Measurements from ENCODE around the gene ROR1.

ROR1 gene

GRCh38 chr1:63921359-63921758, 147.5 kb downstream of the ROR1 start:
- H3K36me3 ChIP-seq (ENCODE audit: control insufficient read depth, insufficient read depth, low read length) = no peaks in the 10 kb centered on the region

GRCh38 chr1:63921802-63922201, 148.0 kb downstream of the ROR1 start:
- H3K4me3 ChIP-seq (ENCODE audit: low read depth, low read length) = no peak overlapping the region

More at GRCh38 chr1:63921359-63921758, 147.5 kb downstream of the ROR1 start:
- no peaks in the 10 kb centered on the region for H3K27me3 ChIP-seq (ENCODE audit: control insufficient read depth, insufficient read depth, low read length)
- peaks cover 12% of the 10 kb centered on the region for H3K4me1 ChIP-seq (ENCODE audit: control insufficient read depth, insufficient read depth, low read length)
- H3K9me3 ChIP-seq (ENCODE audit: control insufficient read depth, insufficient read depth, low read length) = no peaks in the 10 kb centered on the region
- H3K4me3 ChIP-seq (ENCODE audit: low read depth, low read length) = no peak overlapping the region
- no peak overlapping the region for H3K9ac ChIP-seq (ENCODE audit: low read depth, low read length)

GRCh38 chr1:63922848-63923247, 149.0 kb downstream of the ROR1 start:
- H3K27me3 ChIP-seq (ENCODE audit: control insufficient read depth, insufficient read depth, low read length) = no peaks in the 10 kb centered on the region
- H3K4me1 ChIP-seq (ENCODE audit: control insufficient read depth, insufficient read depth, low read length) = peaks cover 15% of the 10 kb centered on the region
- no peaks in the 10 kb centered on the region for H3K36me3 ChIP-seq (ENCODE audit: control insufficient read depth, insufficient read depth, low read length)
- no peak overlapping the region for H3K4me3 ChIP-seq (ENCODE audit: low read depth, low read length)
- no peaks in the 10 kb centered on the region for H3K9me3 ChIP-seq (ENCODE audit: control insufficient read depth, insufficient read depth, low read length)
- H3K9ac ChIP-seq (ENCODE audit: low read depth, low read length) = no peak overlapping the region

More at GRCh38 chr1:63921802-63922201, 148.0 kb downstream of the ROR1 start:
- no peaks in the 10 kb centered on the region for H3K36me3 ChIP-seq (ENCODE audit: control insufficient read depth, insufficient read depth, low read length)
- no peaks in the 10 kb centered on the region for H3K27me3 ChIP-seq (ENCODE audit: control insufficient read depth, insufficient read depth, low read length)
- no peaks in the 10 kb centered on the region for H3K9me3 ChIP-seq (ENCODE audit: control insufficient read depth, insufficient read depth, low read length)
- H3K9ac ChIP-seq (ENCODE audit: low read depth, low read length) = no peak overlapping the region
- peaks cover 12% of the 10 kb centered on the region for H3K4me1 ChIP-seq (ENCODE audit: control insufficient read depth, insufficient read depth, low read length)

GRCh38 chr1:63923302-63923701, 149.5 kb downstream of the ROR1 start:
- H3K9me3 ChIP-seq (ENCODE audit: control insufficient read depth, insufficient read depth, low read length) = no peaks in the 10 kb centered on the region
- H3K27me3 ChIP-seq (ENCODE audit: control insufficient read depth, insufficient read depth, low read length) = no peaks in the 10 kb centered on the region

GRCh38 chr1:63924600-63924999, 150.8 kb downstream of the ROR1 start:
- no peaks in the 10 kb centered on the region for H3K9me3 ChIP-seq (ENCODE audit: control insufficient read depth, insufficient read depth, low read length)
- H3K4me1 ChIP-seq (ENCODE audit: control insufficient read depth, insufficient read depth, low read length) = peaks cover 13% of the 10 kb centered on the region
- H3K27me3 ChIP-seq (ENCODE audit: control insufficient read depth, insufficient read depth, low read length) = no peaks in the 10 kb centered on the region
- no peak overlapping the region for H3K4me3 ChIP-seq (ENCODE audit: low read depth, low read length)
- no peak overlapping the region for H3K9ac ChIP-seq (ENCODE audit: low read depth, low read length)
- no peaks in the 10 kb centered on the region for H3K36me3 ChIP-seq (ENCODE audit: control insufficient read depth, insufficient read depth, low read length)

More at GRCh38 chr1:63923302-63923701, 149.5 kb downstream of the ROR1 start:
- H3K4me3 ChIP-seq (ENCODE audit: low read depth, low read length) = no peak overlapping the region
- H3K9ac ChIP-seq (ENCODE audit: low read depth, low read length) = no peak overlapping the region
- H3K36me3 ChIP-seq (ENCODE audit: control insufficient read depth, insufficient read depth, low read length) = no peaks in the 10 kb centered on the region
- peaks cover 14% of the 10 kb centered on the region for H3K4me1 ChIP-seq (ENCODE audit: control insufficient read depth, insufficient read depth, low read length)

- no peak overlapping the region for H3K9ac ChIP-seq (ENCODE audit: low read depth, low read length)
- no peaks in the 10 kb centered on the region for H3K36me3 ChIP-seq (ENCODE audit: control insufficient read depth, insufficient read depth, low read length)
- no peak overlapping the region for H3K4me3 ChIP-seq (ENCODE audit: low read depth, low read length)
- no peaks in the 10 kb centered on the region for H3K27me3 ChIP-seq (ENCODE audit: control insufficient read depth, insufficient read depth, low read length)
- H3K4me1 ChIP-seq (ENCODE audit: control insufficient read depth, insufficient read depth, low read length) = peaks cover 5% of the 10 kb centered on the region
- H3K9me3 ChIP-seq (ENCODE audit: control insufficient read depth, insufficient read depth, low read length) = no peaks in the 10 kb centered on the region
Measured at GRCh38 chr1:63928186-63929105, 154.6 kb downstream of the ROR1 start.

GRCh38 chr1:63929106-63929478, 155.3 kb downstream of the ROR1 start:
- Histone ChIP-seq H3K9me3 (ENCODE audit: control insufficient read depth, insufficient read depth, low read length) (no peaks in the 10 kb centered on the region), H3K27me3 (ENCODE audit: control insufficient read depth, insufficient read depth, low read length) (no peaks in the 10 kb centered on the region), H3K4me1 (ENCODE audit: control insufficient read depth, insufficient read depth, low read length) (peaks cover 5% of the 10 kb centered on the region), H3K36me3 (ENCODE audit: control insufficient read depth, insufficient read depth, low read length) (no peaks in the 10 kb centered on the region), H3K4me3 (ENCODE audit: low read depth, low read length) (no peak overlapping the region), H3K9ac (ENCODE audit: low read depth, low read length) (no peak overlapping the region)

- Histone ChIP-seq H3K36me3 (ENCODE audit: control insufficient read depth, insufficient read depth, low read length) (no peaks in the 10 kb centered on the region), H3K9ac (ENCODE audit: low read depth, low read length) (no peak overlapping the region), H3K4me1 (ENCODE audit: control insufficient read depth, insufficient read depth, low read length) (peaks cover 5% of the 10 kb centered on the region), H3K9me3 (ENCODE audit: control insufficient read depth, insufficient read depth, low read length) (no peaks in the 10 kb centered on the region), H3K4me3 (ENCODE audit: low read depth, low read length) (no peak overlapping the region), H3K27me3 (ENCODE audit: control insufficient read depth, insufficient read depth, low read length) (no peaks in the 10 kb centered on the region)
Measured at GRCh38 chr1:63931468-63931867, 157.7 kb downstream of the ROR1 start.

- no peaks in the 10 kb centered on the region for H3K36me3 ChIP-seq (ENCODE audit: control insufficient read depth, insufficient read depth, low read length)
- H3K9me3 ChIP-seq (ENCODE audit: control insufficient read depth, insufficient read depth, low read length) = no peaks in the 10 kb centered on the region
- no peak overlapping the region for H3K9ac ChIP-seq (ENCODE audit: low read depth, low read length)
- H3K4me1 ChIP-seq (ENCODE audit: control insufficient read depth, insufficient read depth, low read length) = no peaks in the 10 kb centered on the region
- H3K27me3 ChIP-seq (ENCODE audit: control insufficient read depth, insufficient read depth, low read length) = no peaks in the 10 kb centered on the region
- no peak overlapping the region for H3K4me3 ChIP-seq (ENCODE audit: low read depth, low read length)
Measured at GRCh38 chr1:63934697-63935096, 160.9 kb downstream of the ROR1 start.

GRCh38 chr1:63935143-63935542, 161.3 kb downstream of the ROR1 start:
- Histone ChIP-seq H3K4me1 (ENCODE audit: control insufficient read depth, insufficient read depth, low read length) (no peaks in the 10 kb centered on the region), H3K36me3 (ENCODE audit: control insufficient read depth, insufficient read depth, low read length) (no peaks in the 10 kb centered on the region), H3K4me3 (ENCODE audit: low read depth, low read length) (no peak overlapping the region), H3K27me3 (ENCODE audit: control insufficient read depth, insufficient read depth, low read length) (no peaks in the 10 kb centered on the region), H3K9me3 (ENCODE audit: control insufficient read depth, insufficient read depth, low read length) (no peaks in the 10 kb centered on the region), H3K9ac (ENCODE audit: low read depth, low read length) (no peak overlapping the region)

GRCh38 chr1:63935553-63935952, 161.7 kb downstream of the ROR1 start:
- Histone ChIP-seq H3K9ac (ENCODE audit: low read depth, low read length) (no peak overlapping the region), H3K36me3 (ENCODE audit: control insufficient read depth, insufficient read depth, low read length) (no peaks in the 10 kb centered on the region), H3K4me3 (ENCODE audit: low read depth, low read length) (no peak overlapping the region), H3K9me3 (ENCODE audit: control insufficient read depth, insufficient read depth, low read length) (no peaks in the 10 kb centered on the region), H3K27me3 (ENCODE audit: control insufficient read depth, insufficient read depth, low read length) (no peaks in the 10 kb centered on the region), H3K4me1 (ENCODE audit: control insufficient read depth, insufficient read depth, low read length) (no peaks in the 10 kb centered on the region)

GRCh38 chr1:63936276-63936675, 162.5 kb downstream of the ROR1 start:
- no peaks in the 10 kb centered on the region for H3K9me3 ChIP-seq (ENCODE audit: control insufficient read depth, insufficient read depth, low read length)
- no peak overlapping the region for H3K4me3 ChIP-seq (ENCODE audit: low read depth, low read length)
- H3K36me3 ChIP-seq (ENCODE audit: control insufficient read depth, insufficient read depth, low read length) = no peaks in the 10 kb centered on the region
- H3K9ac ChIP-seq (ENCODE audit: low read depth, low read length) = no peak overlapping the region
- H3K27me3 ChIP-seq (ENCODE audit: control insufficient read depth, insufficient read depth, low read length) = no peaks in the 10 kb centered on the region
- H3K4me1 ChIP-seq (ENCODE audit: control insufficient read depth, insufficient read depth, low read length) = no peaks in the 10 kb centered on the region
